Hepatic stellate cell (primary cell): Measurements from ENCODE around the gene PPP4R3B.
"Not testable (repeated sequence)": the region's sequence is repeated elsewhere in the genome, so short reads cannot be mapped to it uniquely, and the experiment has no call there.

Experiments
- DNase-seq: peaks from one replicate; pipeline ENCODE4 v3.0.0; 2011; ENCODE audit warnings: low spot score

PPP4R3B gene

GRCh38 chr2:55617175-55618024 is at the start of gene PPP4R3B:
PPP4R3B (minus strand) TSS chr2:55617622; CDS start chr2:55617285, 337 bp downstream.
- peak; percentile 96 for DNase-seq

DNA sequence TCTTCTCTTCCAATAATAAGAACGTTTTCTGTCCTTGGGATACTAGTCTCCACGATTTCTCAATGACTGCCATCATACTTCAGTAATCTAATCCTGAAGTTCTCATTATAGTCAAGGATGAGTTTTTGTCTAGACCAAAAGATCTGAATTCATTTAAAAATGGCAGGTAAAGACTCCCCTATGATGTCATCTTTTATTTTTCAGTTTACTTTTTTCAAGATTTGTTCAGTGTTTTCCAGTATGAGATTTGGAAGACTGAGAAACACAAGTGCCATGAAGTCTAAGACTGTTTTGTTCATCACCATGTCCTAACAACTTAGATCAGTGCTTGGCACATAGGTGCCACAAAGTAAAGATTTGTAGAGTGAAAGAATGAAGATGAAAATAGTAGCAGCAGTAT is 35.8 kb upstream of the PPP4R3B start:
- no peak for DNase-seq

DNA sequence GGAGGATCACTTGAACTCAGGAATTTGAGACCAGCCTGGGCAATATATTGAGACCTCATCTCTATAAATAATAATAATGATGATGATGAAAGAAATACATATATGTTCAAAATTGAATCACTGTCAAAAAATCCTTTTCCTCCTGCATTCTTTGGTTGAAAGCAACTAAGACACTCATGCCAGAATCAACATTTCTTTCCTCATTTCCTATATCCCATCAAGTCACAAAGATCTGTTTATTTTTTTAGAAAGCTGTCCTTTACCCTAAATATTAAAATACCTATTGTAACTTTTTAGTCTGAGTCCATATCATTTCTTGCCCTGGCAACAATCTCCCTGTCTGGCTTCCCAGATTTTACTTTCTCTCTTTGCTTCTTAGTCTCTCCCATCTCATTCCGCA is 31.8 kb upstream of the PPP4R3B start:
- peak; percentile 9 for DNase-seq

GRCh38 chr2:55636831-55637230 is 19.4 kb upstream of the PPP4R3B start:
- no peak for DNase-seq

- no peak for DNase-seq
These were observed 11.5 kb upstream of the PPP4R3B start for GRCh38 chr2:55628931-55629330.

- no peak for DNase-seq
These were observed 10.5 kb upstream of the PPP4R3B start for GRCh38 chr2:55627915-55628314.

- DNase-seq = no peak
These were observed 4.4 kb upstream of the PPP4R3B start for GRCh38 chr2:55621802-55622201.

- no peak for DNase-seq
These were observed 2.8 kb upstream of the PPP4R3B start for GRCh38 chr2:55620123-55620779.

DNA sequence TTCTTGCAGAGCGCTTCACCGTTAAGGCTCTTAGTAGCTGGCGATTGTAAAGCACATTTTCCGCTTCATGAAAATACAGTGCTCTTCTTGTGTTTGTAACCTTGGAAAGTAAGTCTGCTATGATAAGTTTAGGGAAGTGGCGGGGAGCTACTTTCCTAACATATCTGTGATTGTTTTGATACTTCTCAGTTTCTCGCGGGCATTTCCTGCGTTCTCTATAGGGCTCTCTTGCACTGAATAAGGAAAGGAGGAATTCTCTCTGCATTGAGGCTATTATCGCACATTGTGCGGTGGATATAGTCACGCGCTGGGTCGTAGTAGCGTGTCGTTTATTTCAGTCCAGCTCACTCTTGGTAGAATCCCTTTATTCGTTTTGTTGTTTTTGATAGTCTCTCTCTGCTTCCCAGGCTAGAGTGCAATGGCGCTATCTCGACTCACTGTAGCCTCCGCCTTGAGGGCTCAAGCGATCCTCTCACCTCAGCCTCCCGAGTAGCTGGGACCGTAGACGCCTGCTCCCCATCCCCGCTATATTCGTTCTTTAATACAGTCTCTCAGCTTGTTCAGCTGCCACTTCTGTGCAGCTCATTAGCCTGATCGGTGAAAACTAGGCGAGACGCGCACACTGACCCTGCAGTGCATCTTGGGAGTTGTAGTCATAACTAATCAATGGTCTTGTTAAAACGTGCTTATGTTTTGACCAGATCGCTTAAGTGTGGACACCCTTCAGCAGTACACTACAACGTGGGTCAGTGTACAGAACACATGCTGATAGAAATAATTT is 1.0 kb upstream of the PPP4R3B start:
- peak; percentile 60 for DNase-seq

DNA sequence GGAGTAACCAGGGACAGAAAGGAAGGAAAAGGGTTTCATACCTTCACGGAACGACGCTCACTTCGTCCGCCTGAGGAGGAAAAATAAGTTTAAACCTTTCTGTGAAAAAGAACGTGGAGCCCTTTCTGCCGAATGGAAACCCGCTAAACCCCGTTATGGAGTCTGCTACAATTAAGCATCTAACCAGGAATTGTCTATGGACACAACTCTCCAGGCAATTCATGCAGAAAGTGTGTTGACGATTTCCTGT is 528 bp upstream of the PPP4R3B start:
- DNase-seq = no peak

GRCh38 chr2:55616551-55617174 is 759 bp downstream of the PPP4R3B start:
- DNase-seq = peak; percentile 54

DNA sequence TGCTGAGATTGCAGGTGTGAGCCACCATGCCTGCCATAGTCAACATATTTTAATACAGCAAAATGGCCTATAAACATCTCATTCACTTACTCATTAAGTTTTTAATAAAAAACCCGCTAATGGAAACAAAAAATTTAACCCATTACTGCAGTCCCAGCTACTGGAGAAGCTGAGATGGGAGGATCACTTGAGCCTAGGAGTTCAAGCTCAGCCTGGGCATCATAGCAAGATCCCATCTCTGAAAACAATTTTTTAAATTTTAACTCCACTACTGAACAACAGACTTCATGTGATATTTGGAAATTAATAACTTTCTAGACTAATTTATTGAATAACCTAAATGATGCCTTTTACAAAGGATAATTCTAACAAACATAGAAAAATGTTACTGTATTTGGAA is 5.4 kb downstream of the PPP4R3B start:
- DNase-seq = no peak

DNA sequence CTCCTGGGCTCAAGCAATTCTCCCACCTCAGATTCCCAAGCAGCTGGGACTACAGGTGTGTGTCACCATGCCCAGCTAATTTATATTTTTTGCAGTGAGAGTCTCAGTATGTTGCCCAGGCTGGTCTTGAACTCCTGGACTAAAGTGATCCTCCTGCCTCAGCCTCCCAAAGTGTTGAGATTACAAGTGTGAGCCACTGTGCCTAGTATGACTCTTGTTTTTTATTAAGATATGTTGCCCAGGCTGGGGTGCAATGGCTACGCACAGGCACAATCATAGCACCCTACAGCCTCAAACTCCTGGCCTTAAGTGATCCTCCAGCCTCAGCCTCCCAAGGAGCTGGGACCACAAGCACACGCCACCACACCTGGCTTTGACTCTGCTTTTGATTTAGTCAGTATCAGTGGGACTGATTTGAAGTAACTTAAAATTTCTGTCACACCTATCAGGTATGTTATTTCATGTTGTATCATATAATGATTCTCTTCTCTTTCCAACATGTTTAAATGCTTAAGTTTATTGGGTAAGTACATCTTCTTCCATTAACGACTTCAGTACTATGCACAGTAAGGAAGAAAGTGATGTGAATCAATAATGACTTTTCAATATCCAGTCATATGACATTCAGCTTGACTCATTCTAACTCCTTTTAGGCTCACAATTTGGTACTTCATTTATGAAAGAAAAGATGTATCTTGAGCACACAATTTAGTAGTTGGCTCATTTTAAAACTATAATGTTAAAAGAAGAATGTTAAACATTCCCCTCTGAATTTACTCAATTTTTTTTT is 6.3 kb downstream of the PPP4R3B start:
- no peak for DNase-seq

DNA sequence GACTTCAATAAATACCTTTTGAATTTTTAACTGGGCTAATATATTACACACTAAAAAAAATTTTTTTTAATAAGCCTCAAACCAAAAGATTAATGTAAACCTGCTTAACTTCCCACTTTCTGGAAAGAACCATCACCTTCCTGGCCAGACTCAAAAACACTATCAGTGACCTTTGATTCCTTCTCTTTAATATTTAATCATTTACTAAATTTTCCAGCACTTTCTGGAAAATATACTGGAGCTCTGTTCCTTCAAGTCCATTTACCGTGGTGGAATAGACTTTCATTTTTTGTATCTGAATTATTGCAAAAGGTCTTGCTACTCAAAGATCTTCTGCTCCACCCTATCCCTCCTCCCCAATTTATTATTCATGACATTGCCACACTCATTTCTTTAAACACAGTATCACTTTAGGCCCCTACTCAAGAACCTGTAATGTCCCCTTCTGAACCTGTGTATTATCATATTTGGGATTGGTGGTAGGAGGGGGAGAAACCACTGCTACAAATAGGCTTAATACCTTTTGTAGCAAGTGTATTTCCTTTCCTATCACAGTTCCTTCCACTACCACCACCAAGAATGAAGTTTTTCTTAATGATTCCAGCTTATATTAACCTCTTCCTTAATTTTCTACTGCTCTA is 7.4 kb downstream of the PPP4R3B start:
- no peak for DNase-seq

DNA sequence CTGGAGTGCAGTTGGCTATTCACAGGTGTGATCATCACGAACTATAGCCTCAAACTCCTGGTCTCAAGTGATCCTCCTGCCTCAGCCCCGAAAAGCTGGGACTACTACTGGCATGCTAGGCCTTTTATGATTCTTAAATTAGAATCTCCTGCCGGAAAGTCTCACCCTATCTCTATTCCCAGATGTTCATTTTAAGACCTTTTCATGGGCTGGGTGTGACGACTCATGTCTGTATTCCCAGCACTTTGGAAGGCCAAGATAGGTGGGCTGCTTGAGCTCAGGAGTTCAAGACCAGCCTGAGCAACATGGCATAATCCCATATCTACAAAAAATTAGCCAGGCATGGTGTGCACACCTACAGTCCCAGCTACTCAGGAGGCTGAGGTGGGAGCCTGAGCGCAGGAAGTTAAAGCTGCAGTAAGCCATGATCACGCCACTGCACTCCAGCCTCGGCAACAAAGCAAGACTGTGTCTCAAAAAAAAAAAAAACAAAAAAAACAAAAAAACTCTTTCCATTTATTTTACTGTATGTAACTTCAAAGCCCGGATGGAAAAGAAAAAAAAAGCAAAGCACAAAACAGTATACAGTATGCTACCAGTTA is 8.1 kb downstream of the PPP4R3B start:
- DNase-seq = no peak

DNA sequence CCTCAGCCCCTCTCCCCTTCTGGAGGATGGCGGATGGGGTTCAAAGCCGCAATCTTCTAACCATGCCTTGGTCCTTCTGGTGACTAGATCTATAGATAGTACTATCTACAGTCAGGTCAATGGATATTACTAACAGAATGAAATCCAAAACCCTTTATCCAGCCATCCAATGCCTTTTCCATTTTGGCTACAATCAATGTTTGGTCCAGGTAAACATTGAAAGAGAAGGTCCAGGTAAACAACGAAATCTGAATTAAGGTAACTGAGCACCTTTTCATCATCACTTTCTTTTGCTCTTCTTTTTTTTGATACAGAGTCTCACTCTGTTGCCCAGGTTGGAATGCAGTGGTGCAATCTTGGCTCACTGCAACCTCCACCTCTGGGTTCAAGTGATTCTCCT is 9.7 kb downstream of the PPP4R3B start:
- DNase-seq = no peak

- peak; percentile 12 for DNase-seq
These were observed 13.3 kb downstream of the PPP4R3B start for GRCh38 chr2:55604027-55604565.

GRCh38 chr2:55601849-55602248 is 15.6 kb downstream of the PPP4R3B start:
- no peak for DNase-seq

- DNase-seq = no peak
These were observed 19.2 kb downstream of the PPP4R3B start for GRCh38 chr2:55598056-55598795.

DNA sequence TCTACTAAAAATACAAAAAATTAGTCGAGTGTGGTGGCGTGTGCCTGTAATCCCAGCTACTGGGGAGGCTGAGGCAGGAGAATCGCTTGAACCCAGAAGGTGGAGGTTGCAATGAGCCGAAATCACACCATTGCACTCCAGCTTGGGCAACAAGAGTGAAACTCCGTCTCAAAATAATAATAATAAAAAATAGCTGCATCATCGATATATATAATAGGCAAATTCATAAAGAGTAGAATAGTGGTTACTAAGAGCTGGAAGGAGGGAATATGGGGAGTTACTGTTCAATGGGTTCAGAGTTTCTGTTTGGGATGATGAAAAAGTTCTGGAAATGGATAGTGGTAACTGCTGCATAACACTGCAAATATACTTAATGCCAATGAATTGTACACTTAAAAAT is 20.6 kb downstream of the PPP4R3B start:
- DNase-seq = not testable (repeated sequence)
